ENCODE results near the gene SNRNP35. TPM values are rescaled to one million over a fixed set of nuclear protein-coding genes. Genes with fewer than 3 reads are reported as not detected.
"Not testable (repeated sequence)": the region's sequence is repeated elsewhere in the genome, so short reads cannot be mapped to it uniquely, and the experiment has no call there.

Gene SNRNP35, protein sequence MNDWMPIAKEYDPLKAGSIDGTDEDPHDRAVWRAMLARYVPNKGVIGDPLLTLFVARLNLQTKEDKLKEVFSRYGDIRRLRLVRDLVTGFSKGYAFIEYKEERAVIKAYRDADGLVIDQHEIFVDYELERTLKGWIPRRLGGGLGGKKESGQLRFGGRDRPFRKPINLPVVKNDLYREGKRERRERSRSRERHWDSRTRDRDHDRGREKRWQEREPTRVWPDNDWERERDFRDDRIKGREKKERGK
- total RNA-seq = 18.3 TPM
- long read RNA-seq, transcript SNRNP35-203 (2 exons, 1,975 nt) = major isoform, 32 of 42 reads
- long read RNA-seq, partial matches to known transcripts = 4 of 42 reads
- long read RNA-seq, other reads (novel, unspliced or antisense) = 2 of 42 reads

DNA sequence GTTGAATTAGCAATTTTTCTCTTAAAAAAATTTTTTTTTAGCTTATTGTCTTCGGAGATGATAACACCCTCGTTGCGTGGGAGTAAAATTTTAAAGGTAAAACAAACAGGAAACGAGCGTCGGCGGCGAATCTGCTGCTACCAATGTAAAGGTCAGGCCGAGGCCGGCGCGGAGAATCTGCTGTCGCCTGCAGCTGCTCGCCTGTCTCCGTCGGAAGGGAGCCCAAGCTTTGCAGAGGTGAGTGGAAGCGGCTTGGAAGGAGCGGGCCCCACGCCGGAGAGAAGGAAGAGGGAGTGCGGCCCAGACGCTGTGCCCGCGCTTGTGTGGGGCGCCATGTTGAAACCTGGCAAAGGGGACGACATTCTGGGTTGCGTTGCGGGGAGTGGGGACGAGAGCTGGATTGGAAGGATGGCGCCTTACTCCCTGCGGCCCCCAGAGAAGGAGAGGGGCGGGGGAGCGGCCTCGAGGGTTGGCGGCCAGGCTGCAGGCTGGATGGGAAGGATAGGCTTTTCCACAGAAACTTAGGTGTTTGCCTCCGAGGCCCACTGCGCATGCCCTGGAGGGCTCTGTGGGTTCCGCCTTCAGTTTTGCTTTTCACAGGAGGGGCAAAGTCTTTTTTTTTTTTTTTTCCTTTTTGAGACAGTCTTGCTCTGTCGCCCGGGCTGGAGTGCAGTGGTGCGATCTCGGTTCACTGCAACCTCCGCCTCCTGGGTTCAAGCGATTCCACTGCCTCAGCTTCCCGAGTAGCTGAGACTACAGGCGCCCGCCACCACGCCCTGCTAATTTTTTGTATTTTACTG, at the start of gene SNRNP35:
Gene SNRNP35 (plus strand): TSS at position 160 of the 800 bp plus-strand sequence. CDS start 7,402 bp downstream, outside the sequence.
- DNase-seq (ENCODE audit: low spot score) = peak; percentile 92

DNA sequence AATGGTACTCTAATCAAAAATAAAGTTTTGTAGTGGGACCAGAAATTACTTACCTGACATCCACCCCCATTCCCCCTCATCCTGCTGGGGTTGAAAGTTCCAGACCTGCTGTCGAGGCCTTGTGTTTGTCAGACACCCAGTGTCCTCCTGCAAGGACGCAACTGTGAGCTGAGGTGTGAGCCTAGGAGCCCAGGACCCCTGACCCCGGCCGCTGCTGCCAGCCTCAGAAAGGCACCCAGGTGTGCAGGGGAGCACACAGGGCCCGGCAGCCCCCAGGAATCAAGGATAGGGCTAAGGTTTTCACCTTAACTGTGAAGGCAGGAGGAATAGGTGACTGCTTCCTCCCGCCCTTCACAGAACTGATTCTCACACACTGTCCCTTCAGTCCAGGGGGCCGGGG, 49.3 kb upstream of the SNRNP35 start:
- not testable (repeated sequence) for DNase-seq (ENCODE audit: low spot score)

DNA sequence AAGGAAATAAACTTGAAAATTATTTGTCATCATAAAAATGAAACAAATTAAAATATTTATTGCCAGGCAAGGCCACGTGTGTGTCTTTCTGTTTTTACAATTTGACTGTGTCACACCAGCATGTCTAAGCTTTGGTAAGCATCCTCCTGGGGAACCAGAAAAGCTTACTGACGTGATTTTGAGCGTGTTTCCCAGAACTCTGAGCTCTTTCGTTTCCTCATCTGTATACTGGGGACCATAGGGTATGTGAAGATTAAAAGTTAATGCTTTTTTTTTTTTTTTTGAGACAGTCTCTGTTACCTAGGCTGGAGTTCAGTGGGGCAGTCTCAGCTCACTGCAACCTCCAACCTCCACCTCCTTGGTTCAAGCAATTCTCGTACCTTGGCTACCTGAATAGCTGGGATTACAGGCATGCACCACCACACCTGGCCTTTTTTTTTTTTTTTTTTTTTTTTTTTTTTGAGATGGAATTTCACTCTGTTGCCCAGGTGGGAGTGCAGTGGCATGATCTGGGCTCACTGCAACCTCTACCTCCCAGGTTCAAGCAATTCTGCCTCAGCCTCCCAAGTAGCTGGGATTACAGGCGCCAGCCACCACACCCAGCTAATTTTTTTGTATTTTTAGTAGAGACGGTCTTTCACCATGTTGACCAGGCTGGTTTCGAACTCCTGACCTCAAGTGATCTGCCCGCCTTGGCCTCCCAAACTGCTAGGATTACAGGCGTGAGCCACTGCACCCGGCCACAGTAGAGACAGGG, 48.5 kb upstream of the SNRNP35 start:
- DNase-seq (ENCODE audit: low spot score) = not testable (repeated sequence)

DNA sequence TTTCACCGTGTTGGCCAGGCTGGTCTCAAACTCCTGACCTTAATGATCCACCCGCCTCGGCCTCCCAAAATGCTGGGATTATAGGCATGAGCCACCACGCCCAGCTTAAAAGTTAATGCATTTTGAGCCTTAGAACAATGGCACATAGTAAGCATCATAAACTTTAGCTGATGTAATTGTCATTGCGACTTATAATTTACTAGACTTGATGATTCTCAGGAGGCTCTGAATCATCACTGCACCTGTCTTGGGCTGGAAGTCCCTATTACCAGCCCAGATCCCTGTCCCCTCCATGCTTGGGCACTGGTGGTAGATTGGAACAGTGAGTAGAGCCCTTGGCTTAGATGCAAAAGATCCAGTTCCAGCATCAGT, 47.9 kb upstream of the SNRNP35 start:
- DNase-seq (ENCODE audit: low spot score) = no peak

DNA sequence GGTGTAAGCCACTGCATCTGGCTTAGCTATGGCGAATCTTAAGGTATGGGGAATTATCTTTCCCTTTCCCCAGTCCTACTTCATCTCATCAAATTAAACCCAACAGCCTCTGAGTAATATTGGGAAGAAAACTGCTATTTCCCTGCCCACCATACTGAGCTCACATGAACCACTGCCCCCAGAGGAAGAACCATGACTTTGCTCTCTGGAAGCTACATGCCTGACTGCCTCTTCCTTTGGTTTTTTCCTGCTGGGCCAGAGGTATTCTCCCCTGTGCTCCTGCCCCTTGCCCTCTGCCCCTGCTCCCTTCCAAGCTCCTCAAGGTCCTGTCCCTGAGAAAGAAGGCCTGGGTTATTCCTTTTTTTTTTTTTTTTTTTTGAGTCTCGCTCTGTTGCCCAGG, 36.6 kb upstream of the SNRNP35 start:
- no peak for DNase-seq (ENCODE audit: low spot score)

DNA sequence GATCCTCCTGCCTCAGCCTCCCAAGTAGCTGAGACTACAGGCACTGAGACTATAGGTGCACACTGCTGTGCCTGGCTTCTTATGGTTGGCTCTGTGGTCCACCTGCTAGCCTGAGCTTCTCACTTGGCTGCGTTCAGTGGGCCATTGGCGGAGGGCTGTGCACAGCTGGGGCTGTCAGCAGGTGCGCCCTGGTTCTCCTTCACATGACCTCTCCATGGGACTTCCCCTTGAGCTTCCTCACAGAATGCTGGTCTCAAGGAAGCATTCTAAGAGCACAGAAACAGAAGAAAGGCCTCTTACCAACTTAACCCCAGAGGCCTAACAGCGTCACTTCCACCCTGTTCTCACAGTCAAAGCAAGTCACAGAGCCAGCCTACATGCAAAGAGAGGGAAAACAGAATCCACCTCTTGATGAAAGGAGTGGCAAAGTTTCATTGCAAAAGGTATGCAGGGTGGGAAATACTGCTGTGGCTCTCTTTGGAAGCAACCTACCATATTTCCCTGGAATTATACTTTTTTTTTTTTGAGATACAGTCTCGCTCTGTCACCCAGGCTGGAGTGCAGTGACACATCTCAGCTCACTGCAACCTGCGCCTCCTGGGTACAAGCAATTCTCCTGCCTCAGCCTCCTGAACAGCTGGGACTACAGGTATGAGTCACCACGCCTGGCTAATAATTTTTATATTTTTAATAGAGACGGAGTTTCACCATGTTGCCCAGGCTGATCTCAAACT, 30.7 kb upstream of the SNRNP35 start:
- no peak for DNase-seq (ENCODE audit: low spot score)

DNA sequence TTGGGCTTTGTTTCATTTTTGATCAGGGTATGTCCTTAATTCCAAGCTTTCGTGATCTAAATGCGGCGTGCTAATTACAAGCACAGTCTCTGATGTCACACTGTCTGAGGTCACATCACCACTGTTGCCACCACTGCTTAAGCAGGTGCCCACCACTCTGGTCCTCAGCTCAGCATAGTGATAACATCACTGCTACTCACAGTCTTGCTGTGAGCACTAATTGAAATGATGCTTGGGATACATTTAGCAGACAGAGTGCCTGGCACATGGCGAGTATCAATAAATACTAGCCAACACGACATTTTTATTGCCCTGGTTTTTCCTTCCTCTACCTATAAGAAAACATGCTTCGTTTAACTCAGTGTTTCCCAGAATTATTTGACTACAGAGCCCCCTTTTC, 29.3 kb upstream of the SNRNP35 start:
- DNase-seq (ENCODE audit: low spot score) = no peak

DNA sequence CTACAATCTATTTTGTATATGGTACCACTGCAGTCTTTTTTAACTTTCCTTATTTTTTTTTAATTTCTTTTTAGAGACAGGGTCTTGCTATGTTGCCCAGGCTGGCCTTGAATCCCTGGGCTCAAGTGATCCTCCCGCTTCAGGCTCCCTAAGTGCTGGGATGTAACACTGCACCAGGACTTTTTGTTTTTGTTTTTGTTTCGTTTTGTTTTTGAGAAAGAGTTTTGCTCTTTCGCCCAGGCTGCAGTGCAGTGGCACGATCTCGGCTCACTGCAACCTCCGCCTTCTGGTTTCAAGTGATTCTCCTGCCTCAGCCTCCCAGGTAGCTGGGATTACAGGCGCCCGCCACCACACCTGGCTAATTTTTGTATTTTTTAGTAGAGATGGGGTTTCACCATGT, 28.8 kb upstream of the SNRNP35 start:
- not testable (repeated sequence) for DNase-seq (ENCODE audit: low spot score)

DNA sequence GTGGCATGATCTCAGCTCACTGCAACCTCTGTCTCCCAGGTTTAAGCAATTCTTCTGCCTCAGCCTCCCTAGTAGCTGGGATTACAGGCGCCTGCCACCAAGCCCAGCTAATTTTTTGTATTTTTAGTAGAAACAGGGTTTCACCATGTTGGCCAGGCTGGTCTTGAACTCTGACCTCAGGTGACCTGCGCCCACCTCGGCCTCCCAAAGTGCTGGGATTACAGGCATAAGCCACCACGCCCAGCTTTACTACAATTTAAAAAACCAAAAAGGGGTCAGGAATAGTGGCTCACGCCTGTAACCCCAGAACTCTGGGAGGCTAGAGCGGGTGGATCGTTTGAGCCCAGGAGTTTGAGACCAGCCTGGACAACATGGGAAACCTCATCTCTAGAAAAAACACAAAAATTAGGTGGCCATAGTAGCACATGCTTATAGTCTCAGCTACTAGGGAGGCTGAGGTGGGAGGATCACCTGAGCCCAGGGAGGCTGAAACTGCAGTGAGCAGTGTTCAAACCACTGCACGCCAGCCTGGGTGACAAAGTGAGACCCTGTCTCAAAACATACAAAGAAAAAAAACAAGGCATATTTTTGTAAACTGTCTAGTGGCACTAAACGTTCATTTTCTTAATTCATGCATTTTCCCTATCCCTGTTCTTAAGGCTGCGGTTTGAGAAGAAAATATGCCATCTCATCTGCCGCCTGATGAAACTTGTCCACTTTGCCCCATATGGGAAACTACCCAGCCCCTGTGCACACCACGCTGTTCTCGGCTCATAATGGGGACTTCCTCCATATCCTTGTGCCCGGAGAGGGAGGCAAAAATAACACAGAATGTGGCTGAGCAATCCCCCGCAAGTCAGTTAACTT, 25.8 kb upstream of the SNRNP35 start:
- not testable (repeated sequence) for DNase-seq (ENCODE audit: low spot score)

DNA sequence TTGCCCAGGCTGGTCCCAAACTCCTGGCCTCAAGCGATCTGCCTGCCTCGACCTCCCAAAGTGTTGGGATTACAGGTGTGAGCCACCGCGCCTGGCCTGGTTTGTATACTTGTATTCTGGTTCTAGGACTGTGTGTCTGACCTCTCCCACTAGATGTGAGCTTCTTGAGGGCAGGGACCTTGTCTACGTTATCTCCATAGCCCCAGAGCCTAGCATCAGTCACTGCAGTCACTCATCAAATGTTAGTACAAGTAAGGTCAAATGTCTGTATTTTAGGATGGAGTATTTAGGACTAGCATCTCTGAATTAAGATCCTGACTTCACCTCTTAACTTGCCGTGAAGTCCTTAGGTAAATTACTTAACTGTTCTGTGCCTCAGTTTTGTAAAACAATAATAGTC, 24.3 kb upstream of the SNRNP35 start:
- no peak for DNase-seq (ENCODE audit: low spot score)

DNA sequence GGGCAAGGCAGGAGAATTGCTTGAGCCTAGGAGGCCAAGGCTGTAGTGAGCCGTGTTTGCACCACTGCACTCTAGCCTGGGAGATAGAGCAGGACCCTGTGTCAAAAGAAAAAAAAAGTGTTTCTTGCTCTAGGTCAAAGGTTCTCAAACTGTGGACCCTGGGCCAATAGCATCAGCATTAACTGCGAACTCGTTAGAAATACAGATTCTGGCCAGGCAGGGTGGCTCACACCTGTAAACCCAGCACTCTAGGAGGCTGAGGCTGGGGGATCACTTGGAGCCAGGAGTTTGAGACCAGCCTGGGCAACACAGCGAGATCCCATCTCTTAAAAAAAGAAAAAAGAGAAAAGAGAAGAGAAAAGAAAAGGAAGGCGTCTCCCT, 22.3 kb upstream of the SNRNP35 start:
- no peak for DNase-seq (ENCODE audit: low spot score)

DNA sequence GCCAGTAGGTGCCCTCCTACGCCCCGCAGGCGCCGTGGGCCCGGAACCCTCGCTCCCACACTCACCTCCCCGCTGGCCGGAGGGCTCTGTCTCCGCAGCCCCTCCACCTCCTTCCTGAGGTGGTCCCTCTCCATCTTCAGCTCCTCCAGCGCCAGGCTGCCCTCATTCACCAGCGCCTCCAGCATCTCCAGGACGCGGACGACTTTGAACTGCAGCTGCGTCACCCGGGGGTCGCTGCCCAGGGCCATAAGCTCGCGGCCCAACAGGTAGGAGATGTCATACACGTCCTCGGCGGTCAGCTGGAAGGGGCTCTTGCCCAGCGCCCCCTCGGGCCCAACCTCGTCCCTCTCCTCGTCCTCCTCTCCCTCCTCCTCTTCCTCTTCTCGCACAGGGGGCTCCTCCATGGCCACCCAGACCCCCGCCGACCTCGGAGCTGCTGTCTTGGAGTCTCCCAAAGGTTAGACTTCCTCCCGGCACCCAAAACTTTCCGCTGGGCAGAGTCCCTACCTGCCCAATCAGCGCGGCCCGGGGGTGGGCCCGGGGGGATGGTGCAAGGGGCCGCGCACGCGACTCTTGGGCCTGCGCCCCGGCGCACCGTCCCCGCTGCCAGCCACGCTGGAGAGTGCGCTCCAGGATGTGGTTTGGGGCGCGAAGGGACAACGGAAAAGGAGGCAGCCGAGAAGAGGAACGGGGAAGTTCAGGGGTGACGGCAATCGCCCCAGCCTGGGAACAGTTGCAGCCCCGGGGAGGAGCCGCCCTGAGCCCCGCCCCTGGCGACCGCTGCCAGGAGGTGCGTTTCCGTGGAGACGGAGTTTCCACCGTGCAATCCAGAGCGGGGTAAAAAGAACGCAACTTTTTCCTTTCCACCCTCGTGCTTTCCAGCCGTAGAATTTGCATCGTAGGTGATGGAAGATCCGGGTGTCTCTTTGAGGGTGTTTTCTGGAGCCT, 21.6 kb upstream of the SNRNP35 start, which contains the start of gene RILPL2:
Gene RILPL2 (minus strand): TSS at position 668 of the 948 bp plus-strand sequence. CDS start 264 bp downstream, at position 404.
- peak; percentile 95 for DNase-seq (ENCODE audit: low spot score)

DNA sequence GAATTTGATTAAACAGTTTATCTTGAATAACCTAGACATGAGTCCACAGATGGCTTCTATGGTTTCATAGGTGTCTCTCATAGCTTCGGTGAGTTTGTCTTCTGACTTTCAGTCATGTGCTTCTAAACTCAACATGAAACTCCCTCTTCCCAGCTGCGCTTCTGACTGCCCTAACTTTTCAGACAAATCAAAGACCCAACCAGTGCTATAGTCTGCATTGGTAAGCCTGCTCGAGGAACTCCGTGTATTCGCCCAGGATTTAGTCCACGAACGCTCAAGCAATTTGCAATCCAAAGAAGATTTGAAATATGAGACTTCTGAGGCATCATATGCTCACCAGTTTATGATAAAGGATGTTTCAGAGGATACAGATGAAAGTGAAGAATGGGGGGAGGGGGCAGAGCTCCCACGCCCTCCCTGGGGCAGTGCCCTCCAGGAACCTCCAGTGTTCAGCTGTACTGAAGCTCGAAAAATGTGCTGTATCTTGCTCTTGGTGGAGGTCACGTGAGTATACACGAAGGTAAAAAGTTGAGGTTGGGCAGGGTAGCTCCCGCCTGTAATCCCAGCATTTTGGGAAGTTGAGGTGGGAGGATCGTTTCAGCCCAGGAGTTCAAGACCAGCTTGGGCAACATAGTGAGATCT, 16.3 kb upstream of the SNRNP35 start:
- no peak for DNase-seq (ENCODE audit: low spot score)

DNA sequence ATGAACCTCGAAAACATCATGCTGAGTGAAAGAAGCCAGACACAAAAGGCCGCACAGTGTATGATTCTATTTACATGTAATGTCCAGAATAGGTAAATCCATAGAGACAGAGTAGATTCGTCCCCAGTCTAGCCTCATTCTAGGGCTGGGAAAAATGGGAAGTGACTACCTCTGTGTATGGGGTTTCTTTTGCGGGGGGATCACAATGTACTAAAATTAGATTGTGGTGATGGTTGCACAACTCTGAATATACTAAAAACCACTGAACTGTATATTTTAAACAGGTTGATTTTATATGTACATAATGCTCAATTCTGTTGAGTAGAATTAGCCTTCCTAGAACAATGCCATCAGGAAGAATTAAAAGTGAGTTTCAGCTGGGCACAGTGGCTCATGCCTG, 15.2 kb upstream of the SNRNP35 start:
- DNase-seq (ENCODE audit: low spot score) = no peak

DNA sequence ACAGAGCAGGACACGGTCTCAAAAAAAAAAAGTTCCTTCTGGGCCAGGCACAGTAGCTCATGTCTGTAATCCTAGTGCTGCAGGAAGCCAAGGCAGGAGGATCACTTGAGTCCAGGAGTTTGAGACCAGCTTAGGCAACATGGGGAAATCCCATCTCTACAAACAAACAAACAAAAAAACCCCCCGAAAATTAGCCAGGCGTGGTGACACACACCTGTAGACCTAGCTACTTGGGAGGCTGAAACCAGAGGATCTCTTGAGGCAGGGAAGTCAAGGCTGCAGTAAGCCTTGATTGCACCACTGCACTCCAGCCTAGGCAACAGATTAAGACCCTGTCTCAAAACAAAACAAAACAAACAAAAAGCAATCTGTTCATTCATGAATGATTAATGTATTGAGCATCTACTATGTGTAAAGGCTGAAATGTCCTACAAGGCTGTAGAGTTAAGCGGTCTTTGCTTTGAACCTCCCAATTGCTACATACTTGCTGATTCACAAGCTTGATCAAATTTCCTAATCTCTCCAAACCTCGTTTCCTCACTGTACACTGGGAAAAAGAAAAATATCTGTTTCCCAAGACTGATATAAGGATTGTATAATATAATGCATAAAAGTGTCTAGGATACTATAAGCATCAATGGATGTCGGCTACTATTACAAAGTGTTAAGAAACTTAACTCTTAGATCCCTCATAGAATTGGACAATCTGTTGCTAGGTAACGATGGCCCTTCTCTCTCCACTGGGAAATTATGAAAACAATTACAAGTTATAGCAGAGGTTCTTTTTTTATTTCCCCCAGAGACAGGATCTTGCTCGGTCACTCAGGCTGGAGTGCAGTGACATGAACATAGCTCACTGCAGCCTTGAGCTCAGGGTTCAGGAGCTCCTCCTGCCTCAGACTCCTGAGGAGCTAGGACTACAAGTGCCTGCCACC, 13.6 kb upstream of the SNRNP35 start:
- DNase-seq (ENCODE audit: low spot score) = no peak

DNA sequence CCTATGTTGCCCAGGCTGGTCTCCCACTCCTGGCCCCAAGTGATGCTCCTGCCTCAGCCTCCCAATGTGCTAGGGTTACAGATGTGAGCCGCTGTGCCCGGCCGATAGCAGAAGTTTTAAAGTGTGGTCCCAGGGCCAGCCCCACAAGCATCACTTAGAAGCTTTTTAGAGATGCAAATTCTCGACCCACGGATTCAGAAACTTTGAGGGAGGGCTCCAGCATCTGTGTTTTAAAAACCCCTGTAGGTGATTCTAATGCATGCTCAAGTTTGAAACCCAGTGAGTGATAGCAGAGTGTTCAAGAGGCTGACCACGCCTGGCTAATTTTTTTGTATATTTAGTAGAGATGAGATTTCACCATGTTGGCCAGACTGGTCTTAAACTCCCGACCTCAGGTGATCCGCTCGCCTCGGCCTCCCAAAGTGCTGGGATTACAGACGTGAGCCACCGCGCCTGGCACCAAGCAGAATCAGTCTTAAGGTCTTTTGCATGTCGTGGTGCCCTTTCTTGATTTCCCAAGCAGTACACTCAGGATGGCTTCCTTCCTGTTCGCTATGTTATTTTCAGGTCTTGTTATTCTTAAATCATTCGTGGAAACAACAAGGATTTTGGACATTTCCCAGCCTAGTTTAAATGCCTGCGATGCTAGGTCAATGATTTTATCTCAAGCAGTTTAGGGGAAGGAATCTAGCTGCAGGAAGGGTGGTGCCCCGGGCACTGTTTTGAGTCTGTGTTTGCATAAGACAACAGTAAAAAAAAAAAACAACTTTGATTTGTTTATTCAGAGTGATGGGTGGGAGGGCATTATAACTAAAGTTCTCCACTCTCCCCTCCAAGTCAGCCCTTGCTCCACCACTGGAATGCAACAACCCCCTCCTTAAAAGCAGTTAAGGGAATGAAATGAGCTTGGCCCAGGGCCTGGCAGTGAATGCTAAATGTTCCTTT, 12.3 kb upstream of the SNRNP35 start:
- DNase-seq (ENCODE audit: low spot score) = no peak

Measured in mesenteric fat pad (tissue), 1 donor.